COLO668 (cell line): ENCODE results near the gene CADPS.

Experiments
- DNase-seq: peaks from one replicate; lab custom pipeline; 2025; ENCODE audit not compliant: unreplicated experiment; lab: John Stamatoyannopoulos, UW

Gene CADPS

GRCh38 chr3:62696011-62696410, 179.2 kb downstream of the CADPS start:
- DNase-seq = no peak

GRCh38 chr3:62688812-62689211, 186.4 kb downstream of the CADPS start:
- no peak for DNase-seq

- DNase-seq = no peak
These were observed 187.2 kb downstream of the CADPS start for GRCh38 chr3:62688050-62688449.

GRCh38 chr3:62686503-62687294, 188.5 kb downstream of the CADPS start:
- DNase-seq = no peak

DNA sequence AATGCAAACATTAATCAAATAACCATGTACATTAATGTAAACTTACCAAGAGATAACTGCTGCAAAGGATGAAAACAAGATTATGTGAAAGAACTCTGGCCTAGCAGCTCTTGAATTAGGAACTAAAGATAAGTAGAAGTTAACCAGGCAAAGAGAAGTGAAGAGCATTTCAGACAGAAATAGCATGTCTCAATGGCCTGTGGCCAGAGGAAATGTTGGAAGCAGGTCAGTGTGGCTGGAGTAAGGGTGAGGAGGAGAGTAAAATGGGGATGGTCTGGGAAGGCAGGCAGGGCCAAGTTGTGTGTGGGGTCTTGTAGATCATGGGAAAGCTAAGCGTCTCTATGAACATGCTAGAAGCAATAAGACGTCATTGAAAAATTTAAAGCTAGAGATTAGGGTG, 192.4 kb downstream of the CADPS start:
- DNase-seq = no peak

DNA sequence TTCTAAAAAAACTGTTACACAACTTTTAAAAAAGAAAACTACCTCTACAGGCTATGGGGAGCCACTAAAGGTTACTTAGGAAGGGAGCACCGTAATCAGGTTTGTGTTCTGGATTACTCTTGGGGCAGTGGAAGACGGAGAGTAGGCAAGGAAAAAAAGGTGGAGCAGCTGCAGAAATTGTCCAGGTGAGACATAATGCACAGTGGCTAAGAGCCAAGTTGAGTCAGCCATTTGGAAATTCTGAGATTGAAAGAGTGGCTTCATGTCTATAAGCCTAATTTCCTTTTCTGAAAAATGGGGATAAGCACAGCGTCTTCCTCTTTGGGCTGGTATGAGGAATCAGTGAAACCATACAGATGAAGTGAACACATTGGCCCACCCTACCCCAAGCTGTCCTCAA, 195.2 kb downstream of the CADPS start:
- DNase-seq = no peak

- no peak for DNase-seq
These were observed 196.4 kb downstream of the CADPS start for GRCh38 chr3:62678841-62679240.

DNA sequence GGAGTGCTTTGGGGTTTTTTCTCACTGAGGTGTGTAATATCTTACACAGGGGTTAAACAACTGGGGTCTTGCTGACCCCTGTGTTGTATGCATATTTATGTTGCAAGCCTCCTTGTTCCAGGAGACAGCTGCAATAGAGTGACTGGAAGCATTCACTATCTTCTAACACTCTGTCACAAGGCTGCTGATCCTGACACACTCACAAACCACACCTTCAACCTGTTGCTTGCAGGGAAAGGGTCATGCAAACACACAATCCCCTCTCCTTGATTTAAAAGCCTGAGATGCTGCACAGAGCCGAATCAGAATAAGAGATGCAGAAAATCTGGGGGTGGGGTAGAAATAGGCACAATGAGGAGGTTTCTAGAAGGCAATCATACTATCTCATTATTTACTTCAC, 197.3 kb downstream of the CADPS start:
- DNase-seq = no peak

- DNase-seq = no peak
These were observed 198.4 kb downstream of the CADPS start for GRCh38 chr3:62676689-62677271.

DNA sequence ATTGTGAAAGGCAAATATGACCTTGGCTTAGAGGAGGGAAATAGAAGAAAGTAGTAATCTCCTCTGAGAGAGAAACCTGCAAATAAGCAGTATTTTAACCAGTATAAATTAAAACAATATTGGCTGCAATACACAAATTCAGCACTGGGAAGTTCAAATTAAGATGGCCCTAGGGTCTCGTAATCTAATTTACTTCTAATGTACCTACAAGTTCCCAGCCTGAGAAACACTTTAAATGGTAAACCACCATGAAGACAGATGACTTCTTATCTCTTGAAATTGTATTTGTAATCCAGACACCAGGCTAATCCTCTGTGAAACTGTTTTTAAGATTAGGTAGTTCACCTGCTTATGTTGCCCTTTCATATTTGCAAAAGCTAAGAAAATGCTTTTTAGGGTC, 199.7 kb downstream of the CADPS start:
- no peak for DNase-seq

GRCh38 chr3:62672988-62673313, 202.3 kb downstream of the CADPS start:
- DNase-seq = no peak

GRCh38 chr3:62672270-62672987, 202.8 kb downstream of the CADPS start:
- DNase-seq = peak; percentile 10

- no peak for DNase-seq
These were observed 204.9 kb downstream of the CADPS start for GRCh38 chr3:62670351-62670750.

DNA sequence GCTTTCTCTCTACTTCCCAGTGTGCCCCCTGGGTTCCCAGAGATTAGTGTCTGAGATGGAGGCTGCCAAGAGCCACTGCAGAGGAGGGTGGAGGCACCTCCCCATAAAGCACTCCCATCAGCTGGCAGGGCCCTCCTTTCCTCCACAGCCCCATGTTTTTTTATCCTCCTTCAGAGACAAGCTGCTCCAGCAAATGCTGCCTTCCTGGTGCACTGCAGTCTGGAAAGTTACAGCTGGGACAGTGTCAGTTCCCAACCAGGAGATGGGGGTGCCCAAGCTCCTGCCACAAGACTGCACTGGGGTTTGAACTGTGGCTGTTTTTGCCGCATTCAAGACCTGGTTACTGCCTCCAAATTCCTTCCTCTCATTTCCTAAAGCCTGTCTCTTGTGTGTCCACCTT, 206.1 kb downstream of the CADPS start:
- DNase-seq = no peak

DNA sequence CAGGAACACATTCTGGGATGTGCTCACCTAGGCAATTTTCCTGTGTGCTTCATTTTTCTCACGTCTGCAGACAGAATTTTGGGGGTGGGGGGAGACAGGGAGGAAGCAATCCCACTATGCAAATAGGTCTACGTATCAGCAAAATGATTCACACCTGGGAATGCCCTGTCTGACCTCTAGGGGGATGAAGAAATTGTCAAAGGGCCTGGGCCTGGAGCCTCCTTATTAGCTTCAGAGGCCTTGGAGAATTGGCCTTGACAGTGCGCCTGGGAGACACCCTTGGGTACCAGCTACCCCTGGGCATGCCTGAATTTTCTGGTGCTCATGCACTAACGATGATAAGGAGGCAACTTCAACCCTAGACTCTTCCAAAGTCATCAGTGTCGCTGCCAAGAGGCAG, 207.5 kb downstream of the CADPS start:
- no peak for DNase-seq

DNA sequence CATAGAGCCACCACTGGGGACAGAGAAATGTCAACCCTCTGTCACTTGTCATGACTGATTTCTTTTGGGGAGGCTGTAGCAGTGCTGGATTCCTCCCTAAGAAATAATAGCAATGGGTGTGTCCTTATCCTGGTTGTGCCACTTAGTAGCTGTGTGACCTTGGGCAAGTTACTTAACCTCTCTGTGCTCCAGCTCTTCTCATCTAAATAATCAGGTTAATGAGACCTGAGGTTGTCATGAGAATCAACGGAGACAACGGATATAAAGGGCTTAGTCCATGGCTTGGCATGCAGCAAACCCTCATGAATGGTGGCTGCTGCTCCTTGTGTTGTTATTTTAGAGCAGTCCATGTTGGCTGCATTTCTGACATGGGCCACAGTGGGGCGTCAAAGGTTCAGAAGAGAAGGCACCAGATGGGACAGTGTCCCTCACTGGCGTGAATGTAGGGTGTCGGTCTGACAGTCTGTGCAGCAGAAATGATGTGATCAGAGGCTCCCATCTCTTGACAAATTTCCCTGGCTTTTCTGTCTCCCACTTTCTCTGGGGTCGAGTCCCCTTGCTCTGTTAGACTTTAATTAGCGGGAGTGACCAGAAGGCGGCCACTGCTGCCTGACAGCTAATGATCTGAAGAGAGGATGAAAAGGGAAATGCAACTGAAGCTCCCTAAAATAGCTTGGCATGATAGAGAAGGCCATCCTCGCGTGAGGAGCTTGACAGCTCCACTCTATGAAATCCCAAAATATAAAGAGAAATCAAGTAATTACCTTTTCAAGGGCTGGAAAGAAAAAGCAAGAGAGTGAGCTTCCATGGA, 209.4 kb downstream of the CADPS start:
- peak; percentile 71 for DNase-seq

GRCh38 chr3:62662677-62663076, 212.5 kb downstream of the CADPS start:
- no peak for DNase-seq

DNA sequence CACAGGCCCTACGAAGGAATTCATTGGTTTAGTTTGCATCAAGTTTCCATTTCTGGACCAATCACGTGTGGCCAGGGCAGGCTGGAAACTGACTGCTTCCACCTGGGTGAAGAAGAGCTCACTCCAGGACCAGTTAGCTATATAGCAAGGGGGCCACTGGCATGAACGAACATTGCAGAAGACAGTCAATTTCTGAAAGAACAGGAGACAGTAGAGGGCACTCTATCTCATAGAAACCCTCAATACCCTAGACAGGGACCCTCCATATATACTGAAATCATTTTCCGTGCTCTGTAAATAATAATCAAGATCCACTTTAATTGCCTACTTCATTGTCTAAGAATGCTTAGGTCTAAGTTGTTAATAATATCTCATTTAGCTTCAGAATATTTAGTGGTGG, 215.6 kb downstream of the CADPS start:
- DNase-seq = no peak

- DNase-seq = no peak
These were observed 219.5 kb downstream of the CADPS start for GRCh38 chr3:62655691-62656063.

GRCh38 chr3:62655056-62655690, 220.0 kb downstream of the CADPS start:
- DNase-seq = no peak

DNA sequence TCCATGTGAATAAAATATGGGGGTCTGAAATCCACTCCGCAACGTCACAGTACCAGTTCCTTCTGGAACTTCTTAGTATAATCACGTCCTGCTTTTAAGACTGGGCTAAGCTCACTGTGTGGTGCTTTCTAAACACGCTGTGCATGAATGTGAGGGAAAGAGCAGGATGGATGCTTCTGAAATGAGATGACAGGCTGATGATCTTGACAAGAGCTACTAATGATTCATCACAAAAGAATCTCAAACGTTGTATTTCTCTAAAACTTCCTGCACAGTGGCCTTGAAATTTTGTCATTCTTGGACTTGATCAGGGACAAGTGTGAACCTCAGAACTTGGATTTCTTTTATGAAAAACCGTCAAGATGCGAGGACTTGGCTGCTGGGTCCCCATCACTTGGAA, 221.4 kb downstream of the CADPS start:
- DNase-seq = no peak
